Measurements from ENCODE around the gene DNAJC4.

Gene DNAJC4

DNA sequence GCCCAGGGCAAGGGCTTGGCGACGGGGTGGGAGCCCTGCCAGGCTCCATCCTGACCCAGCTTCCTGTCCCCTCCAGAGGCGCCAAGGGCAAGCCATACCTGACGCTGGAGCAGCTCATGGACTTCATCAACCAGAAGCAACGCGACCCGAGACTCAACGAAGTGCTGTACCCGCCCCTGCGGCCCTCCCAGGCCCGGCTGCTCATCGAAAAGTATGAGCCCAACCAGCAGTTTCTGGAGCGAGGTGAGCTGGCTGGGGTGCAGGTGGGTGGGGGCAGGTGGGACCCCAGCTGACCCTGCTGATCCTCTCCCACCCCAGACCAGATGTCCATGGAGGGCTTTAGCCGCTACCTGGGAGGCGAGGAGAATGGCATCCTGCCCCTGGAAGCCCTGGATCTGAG is 26.0 kb downstream of the DNAJC4 start:
- no peaks in the 10 kb centered on the region for H3K27me3 ChIP-seq (ENCODE audit: insufficient read depth, low read length)
- H3K4me1 ChIP-seq (ENCODE audit: insufficient read depth, low read length), result no peaks in the 10 kb centered on the region
- peaks cover 57% of the 10 kb centered on the region for H3K36me3 ChIP-seq (ENCODE audit: insufficient read depth, low read depth, low read length)
- no peak overlapping the region for H3K27ac ChIP-seq (ENCODE audit: low read length)
- H3K4me3 ChIP-seq (ENCODE audit: low read length), result no peak overlapping the region
- H3K9me3 ChIP-seq (ENCODE audit: insufficient read depth, low read depth, low read length), result no peaks in the 10 kb centered on the region
- H3K9ac ChIP-seq (ENCODE audit: low read depth, low read length), result no peak overlapping the region

DNA sequence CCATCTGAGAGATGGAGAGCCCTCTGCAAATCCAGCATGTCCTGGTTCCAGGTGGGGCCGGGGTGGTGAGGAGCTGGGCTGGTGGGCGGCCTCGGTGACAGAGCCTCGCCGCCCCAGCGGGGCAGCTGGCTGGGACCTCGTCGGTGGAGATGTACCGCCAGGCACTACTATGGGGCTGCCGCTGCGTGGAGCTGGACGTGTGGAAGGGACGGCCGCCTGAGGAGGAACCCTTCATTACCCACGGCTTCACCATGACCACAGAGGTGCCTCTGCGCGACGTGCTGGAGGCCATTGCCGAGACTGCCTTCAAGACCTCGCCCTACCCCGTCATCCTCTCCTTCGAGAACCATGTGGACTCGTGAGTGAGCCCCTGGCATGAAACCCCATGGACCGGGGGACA is 28.0 kb downstream of the DNAJC4 start:
- no peak overlapping the region for H3K9ac ChIP-seq (ENCODE audit: low read depth, low read length)
- no peak overlapping the region for H3K27ac ChIP-seq (ENCODE audit: low read length)
- H3K4me3 ChIP-seq (ENCODE audit: low read length), result no peak overlapping the region
- H3K36me3 ChIP-seq (ENCODE audit: insufficient read depth, low read depth, low read length), result peaks cover 77% of the 10 kb centered on the region
- H3K27me3 ChIP-seq (ENCODE audit: insufficient read depth, low read length), result no peaks in the 10 kb centered on the region
- H3K9me3 ChIP-seq (ENCODE audit: insufficient read depth, low read depth, low read length), result no peaks in the 10 kb centered on the region
- peaks cover 1% of the 10 kb centered on the region; the same call in 1 of the 2 replicates for H3K4me1 ChIP-seq (ENCODE audit: insufficient read depth, low read length)

DNA sequence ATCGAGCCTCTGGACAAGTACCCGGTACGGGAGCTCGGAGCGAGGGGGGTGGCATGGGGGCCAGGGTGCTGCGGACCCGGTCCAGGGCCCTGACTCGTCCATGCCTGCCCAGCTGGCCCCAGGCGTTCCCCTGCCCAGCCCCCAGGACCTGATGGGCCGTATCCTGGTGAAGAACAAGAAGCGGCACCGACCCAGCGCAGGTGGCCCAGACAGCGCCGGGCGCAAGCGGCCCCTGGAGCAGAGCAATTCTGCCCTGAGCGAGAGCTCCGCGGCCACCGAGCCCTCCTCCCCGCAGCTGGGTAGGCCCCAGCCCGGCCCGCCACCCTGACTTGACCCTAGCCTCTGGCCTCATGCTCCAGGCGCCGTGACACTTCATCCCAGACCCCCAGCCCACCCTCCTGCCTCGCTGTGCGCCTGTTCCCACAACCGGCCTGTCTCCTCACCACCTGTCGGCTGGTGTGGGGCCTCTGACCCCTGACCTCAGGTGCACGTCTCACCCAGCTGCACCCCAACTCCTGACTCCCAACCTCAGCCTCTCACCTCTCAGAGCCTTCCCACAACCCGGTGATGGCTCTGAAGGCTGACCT is 28.7 kb downstream of the DNAJC4 start:
- no peaks in the 10 kb centered on the region for H3K9me3 ChIP-seq (ENCODE audit: insufficient read depth, low read depth, low read length)
- no peak overlapping the region for H3K4me3 ChIP-seq (ENCODE audit: low read length)
- no peak overlapping the region for H3K27ac ChIP-seq (ENCODE audit: low read length)
- peaks cover 3% of the 10 kb centered on the region; the same call in 1 of the 2 replicates for H3K4me1 ChIP-seq (ENCODE audit: insufficient read depth, low read length)
- H3K27me3 ChIP-seq (ENCODE audit: insufficient read depth, low read length), result no peaks in the 10 kb centered on the region
- peaks cover 84% of the 10 kb centered on the region for H3K36me3 ChIP-seq (ENCODE audit: insufficient read depth, low read depth, low read length)
- H3K9ac ChIP-seq (ENCODE audit: low read depth, low read length), result no peak overlapping the region

DNA sequence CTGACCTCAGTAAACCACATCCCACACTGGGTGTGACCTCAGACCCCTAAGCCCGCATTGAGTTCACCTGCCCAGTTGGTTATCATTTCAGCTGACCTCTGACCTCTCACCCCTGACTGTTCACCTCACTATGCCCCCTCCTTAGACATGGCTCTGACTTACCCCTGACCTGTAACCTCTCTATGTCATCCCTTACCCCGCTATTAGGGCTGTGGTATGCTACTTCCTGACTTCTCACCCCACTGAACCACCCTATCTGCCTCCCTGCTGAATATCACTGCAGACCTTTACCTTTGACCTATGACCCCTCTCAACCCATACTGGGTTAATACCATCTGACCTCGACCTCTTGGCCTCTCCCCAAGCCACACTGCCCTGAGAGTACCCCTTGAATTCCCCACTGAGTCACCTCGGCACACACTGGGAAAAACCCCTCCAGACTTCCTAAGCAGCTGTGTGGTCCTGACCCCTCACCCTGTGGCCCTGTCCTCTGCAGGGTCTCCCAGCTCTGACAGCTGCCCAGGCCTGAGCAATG is 29.3 kb downstream of the DNAJC4 start:
- H3K9ac ChIP-seq (ENCODE audit: low read depth, low read length), result no peak overlapping the region
- peaks cover 3% of the 10 kb centered on the region; the same call in 1 of the 2 replicates for H3K4me1 ChIP-seq (ENCODE audit: insufficient read depth, low read length)
- peaks cover 88% of the 10 kb centered on the region for H3K36me3 ChIP-seq (ENCODE audit: insufficient read depth, low read depth, low read length)
- no peak overlapping the region for H3K27ac ChIP-seq (ENCODE audit: low read length)
- no peaks in the 10 kb centered on the region for H3K9me3 ChIP-seq (ENCODE audit: insufficient read depth, low read depth, low read length)
- H3K27me3 ChIP-seq (ENCODE audit: insufficient read depth, low read length), result no peaks in the 10 kb centered on the region
- H3K4me3 ChIP-seq (ENCODE audit: low read length), result no peak overlapping the region

DNA sequence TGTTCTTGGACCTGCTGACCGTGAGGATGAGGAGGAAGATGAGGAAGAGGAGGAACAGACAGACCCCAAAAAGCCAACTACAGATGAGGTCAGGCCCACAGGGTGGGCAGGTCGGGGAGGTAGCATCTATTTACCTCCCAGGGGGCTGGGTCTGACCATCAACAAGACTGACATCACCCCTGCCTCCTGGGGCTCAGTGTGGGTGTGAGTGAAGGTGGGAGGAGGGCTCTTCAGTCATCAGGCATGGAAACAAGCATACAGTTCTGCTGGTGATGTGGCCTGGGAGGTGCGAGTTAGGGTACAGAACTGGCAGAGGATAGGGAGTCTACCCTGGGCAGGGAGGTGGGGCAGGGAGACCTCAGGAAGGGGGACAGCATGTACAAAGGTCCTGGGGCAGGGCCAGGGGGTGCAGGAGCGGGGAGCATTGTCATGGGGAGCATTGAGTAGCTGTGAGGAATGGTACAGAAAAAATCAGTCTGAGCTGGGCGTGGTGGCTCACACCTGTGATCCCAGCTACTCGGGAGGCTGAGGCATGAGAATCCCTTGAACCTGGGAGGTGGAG is 29.9 kb downstream of the DNAJC4 start:
- no peaks in the 10 kb centered on the region for H3K27me3 ChIP-seq (ENCODE audit: insufficient read depth, low read length)
- H3K9me3 ChIP-seq (ENCODE audit: insufficient read depth, low read depth, low read length), result no peaks in the 10 kb centered on the region
- no peak overlapping the region for H3K27ac ChIP-seq (ENCODE audit: low read length)
- no peak overlapping the region for H3K4me3 ChIP-seq (ENCODE audit: low read length)
- peaks cover 85% of the 10 kb centered on the region for H3K36me3 ChIP-seq (ENCODE audit: insufficient read depth, low read depth, low read length)
- H3K4me1 ChIP-seq (ENCODE audit: insufficient read depth, low read length), result peaks cover 3% of the 10 kb centered on the region; the same call in 1 of the 2 replicates
- H3K9ac ChIP-seq (ENCODE audit: low read depth, low read length), result no peak overlapping the region

DNA sequence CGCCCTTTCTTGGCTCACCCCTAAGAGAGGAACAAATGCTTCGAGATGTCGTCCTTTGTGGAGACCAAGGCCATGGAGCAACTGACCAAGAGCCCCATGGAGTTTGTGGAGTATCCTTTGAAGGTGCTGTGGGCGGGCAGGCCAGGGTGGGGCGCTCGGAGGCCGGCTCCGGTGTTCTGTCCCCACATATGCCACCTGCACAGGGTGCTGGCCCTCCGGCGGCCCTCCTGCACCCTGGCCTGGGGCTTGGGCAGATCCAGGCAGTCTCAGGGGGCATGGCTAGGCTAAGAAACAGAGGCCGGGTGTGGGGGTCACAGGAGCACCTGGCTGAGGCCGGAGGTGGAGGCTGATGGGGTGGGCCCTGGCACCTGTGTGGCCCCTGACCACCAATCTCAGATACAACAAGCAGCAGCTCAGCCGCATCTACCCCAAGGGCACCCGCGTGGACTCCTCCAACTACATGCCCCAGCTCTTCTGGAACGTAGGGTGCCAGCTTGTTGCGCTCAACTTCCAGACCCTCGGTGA is 31.3 kb downstream of the DNAJC4 start:
- no peak overlapping the region for H3K27ac ChIP-seq (ENCODE audit: low read length)
- no peak overlapping the region for H3K9ac ChIP-seq (ENCODE audit: low read depth, low read length)
- H3K4me3 ChIP-seq (ENCODE audit: low read length), result no peak overlapping the region
- peaks cover 3% of the 10 kb centered on the region; the same call in 1 of the 2 replicates for H3K4me1 ChIP-seq (ENCODE audit: insufficient read depth, low read length)
- no peaks in the 10 kb centered on the region for H3K9me3 ChIP-seq (ENCODE audit: insufficient read depth, low read depth, low read length)
- H3K27me3 ChIP-seq (ENCODE audit: insufficient read depth, low read length), result no peaks in the 10 kb centered on the region
- H3K36me3 ChIP-seq (ENCODE audit: insufficient read depth, low read depth, low read length), result peaks cover 85% of the 10 kb centered on the region

DNA sequence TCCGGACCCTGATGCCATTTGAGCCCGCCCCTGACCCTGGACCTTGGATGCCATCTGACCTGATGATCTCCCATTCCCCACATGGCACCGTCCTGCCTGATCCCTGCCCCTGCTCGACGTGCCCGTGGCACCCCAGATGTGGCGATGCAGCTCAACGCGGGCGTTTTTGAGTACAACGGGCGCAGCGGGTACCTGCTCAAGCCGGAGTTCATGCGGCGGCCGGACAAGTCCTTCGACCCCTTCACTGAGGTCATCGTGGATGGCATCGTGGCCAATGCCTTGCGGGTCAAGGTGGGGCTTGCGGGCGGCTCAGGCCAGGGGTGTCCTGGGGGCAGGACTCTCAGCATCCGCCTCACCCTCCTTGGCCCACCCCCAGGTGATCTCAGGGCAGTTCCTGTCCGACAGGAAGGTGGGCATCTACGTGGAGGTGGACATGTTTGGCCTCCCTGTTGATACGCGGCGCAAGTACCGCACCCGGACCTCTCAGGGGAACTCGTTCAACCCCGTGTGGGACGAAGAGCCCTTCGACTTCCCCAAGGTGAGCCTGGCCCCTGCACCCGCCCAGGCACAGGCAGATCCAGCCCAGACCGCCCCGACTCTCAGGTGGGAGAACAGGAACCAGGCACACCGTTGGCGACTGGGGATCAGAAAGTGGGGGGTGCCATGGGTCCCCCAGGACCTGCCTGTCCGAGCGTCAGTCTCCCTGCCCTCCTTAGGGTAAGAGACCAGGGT is 32.1 kb downstream of the DNAJC4 start:
- Histone ChIP-seq H3K27ac (ENCODE audit: low read length) (no peak overlapping the region), H3K9ac (ENCODE audit: low read depth, low read length) (no peak overlapping the region), H3K4me3 (ENCODE audit: low read length) (no peak overlapping the region), H3K9me3 (ENCODE audit: insufficient read depth, low read depth, low read length) (no peaks in the 10 kb centered on the region), H3K4me1 (ENCODE audit: insufficient read depth, low read length) (peaks cover 3% of the 10 kb centered on the region; the same call in 1 of the 2 replicates), H3K27me3 (ENCODE audit: insufficient read depth, low read length) (no peaks in the 10 kb centered on the region), H3K36me3 (ENCODE audit: insufficient read depth, low read depth, low read length) (peaks cover 89% of the 10 kb centered on the region)

DNA sequence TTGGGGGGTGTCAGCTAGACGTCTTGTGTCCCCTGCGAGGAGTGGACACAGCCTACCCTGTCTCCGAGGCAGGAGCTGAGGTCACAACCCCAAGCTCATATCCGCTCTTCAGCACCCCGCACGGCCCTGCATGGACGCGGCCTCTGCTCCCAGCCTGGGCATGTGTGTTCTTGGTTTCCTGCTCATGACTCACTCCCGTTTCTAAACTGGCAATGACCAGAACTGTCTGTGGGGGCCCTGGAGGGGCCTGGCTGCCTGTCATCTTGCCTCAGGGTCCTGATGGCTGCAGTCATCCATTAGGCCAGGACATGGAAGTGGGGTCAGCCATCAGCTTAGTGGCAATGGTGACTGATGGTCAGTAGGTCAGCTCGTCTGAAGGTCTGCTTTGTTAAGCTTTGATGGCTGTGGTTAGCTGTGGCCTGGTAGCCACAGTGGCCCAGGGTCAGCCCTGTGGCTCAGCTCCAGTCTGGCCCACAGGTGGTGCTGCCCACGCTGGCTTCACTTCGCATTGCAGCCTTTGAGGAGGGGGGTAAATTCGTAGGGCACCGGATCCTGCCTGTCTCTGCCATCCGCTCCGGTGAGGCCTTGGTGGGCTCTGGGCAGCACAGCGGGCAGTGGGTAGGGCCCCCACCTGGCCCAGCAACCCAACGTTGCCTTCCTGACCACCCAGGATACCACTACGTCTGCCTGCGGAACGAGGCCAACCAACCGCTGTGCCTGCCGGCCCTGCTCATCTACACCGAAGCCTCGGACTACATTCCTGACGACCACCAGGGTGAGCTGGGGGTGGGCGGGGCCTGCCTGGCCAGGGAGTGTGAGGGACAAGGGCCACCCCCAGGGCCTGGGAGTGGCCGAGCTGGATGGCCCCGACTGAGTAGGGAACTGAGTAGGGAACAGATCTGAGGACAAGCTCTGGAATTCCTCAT is 32.9 kb downstream of the DNAJC4 start:
- Histone ChIP-seq H3K9me3 (ENCODE audit: insufficient read depth, low read depth, low read length) (no peaks in the 10 kb centered on the region), H3K27me3 (ENCODE audit: insufficient read depth, low read length) (no peaks in the 10 kb centered on the region), H3K4me3 (ENCODE audit: low read length) (no peak overlapping the region), H3K4me1 (ENCODE audit: insufficient read depth, low read length) (peaks cover 3% of the 10 kb centered on the region; the same call in 1 of the 2 replicates), H3K36me3 (ENCODE audit: insufficient read depth, low read depth, low read length) (peaks cover 86% of the 10 kb centered on the region), H3K27ac (ENCODE audit: low read length) (no peak overlapping the region), H3K9ac (ENCODE audit: low read depth, low read length) (no peak overlapping the region)

DNA sequence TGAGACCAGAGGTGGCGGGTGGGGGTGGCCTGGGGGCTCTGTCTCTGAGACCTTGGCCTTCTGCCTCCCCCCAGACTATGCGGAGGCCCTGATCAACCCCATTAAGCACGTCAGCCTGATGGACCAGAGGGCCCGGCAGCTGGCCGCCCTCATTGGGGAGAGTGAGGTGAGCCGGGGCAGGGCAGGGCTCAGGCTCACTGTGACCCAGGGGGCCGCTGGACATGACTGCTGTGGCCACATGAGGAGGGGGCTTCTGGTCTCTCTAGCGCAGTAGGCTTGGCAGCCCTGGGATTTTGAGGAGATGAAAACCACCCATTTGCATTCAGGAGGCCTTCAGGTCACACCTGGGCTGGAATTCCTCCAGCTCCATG is 33.6 kb downstream of the DNAJC4 start:
- Histone ChIP-seq H3K4me1 (ENCODE audit: insufficient read depth, low read length) (peaks cover 6% of the 10 kb centered on the region), H3K27me3 (ENCODE audit: insufficient read depth, low read length) (no peaks in the 10 kb centered on the region), H3K36me3 (ENCODE audit: insufficient read depth, low read depth, low read length) (peaks cover 80% of the 10 kb centered on the region), H3K27ac (ENCODE audit: low read length) (no peak overlapping the region), H3K4me3 (ENCODE audit: low read length) (no peak overlapping the region), H3K9me3 (ENCODE audit: insufficient read depth, low read depth, low read length) (no peaks in the 10 kb centered on the region), H3K9ac (ENCODE audit: low read depth, low read length) (no peak overlapping the region)

DNA sequence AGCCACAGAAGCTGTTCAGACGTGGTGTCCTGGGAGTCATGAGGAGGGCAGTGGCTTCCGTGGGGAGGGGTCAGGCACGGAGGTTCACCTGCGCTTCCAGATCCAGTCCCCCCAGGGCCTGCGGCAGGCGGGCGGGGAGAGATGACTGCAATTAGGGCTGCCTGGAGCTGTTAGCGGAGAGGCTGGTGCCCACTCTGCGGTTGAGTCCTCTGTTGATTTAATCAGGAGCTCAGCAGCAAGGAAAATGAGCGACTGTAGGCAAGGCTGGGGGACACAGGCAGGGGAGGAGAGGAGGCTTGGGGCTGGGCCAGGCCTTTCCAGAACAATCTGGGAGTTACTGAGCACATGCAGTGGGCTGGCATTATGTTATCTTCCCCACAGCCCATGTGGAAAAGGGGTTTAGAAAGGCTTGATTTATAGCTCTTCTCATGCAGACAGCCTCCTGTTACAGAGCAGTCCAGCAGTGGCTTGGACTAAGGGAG is 34.1 kb downstream of the DNAJC4 start:
- Histone ChIP-seq H3K4me1 (ENCODE audit: insufficient read depth, low read length) (peaks cover 7% of the 10 kb centered on the region), H3K27me3 (ENCODE audit: insufficient read depth, low read length) (no peaks in the 10 kb centered on the region), H3K36me3 (ENCODE audit: insufficient read depth, low read depth, low read length) (peaks cover 75% of the 10 kb centered on the region), H3K9me3 (ENCODE audit: insufficient read depth, low read depth, low read length) (no peaks in the 10 kb centered on the region), H3K27ac (ENCODE audit: low read length) (no peak overlapping the region), H3K4me3 (ENCODE audit: low read length) (no peak overlapping the region), H3K9ac (ENCODE audit: low read depth, low read length) (no peak overlapping the region)
